ENCODE results near the gene R3HDM2. TPM values are rescaled to one million over a fixed set of nuclear protein-coding genes. Genes with fewer than 3 reads are reported as not detected.
"Not testable (repeated sequence)": the region's sequence is repeated elsewhere in the genome, so short reads cannot be mapped to it uniquely, and the experiment has no call there.

R3HDM2 gene
- total RNA-seq, 1 donor: 22.3 TPM

- TF ChIP-seq CTCF (IDR thresholded peaks at IDR 0.05; ENCODE audit: insufficient read depth, low read length): no peak
- peak; percentile 93 for DNase-seq (ENCODE audit: low read depth)
- no peak overlapping the region for H3K4me3 ChIP-seq (ENCODE audit: low read depth, low read length)
These were observed 150.4 kb downstream of the R3HDM2 start for GRCh38 chr12:57280211-57281062.

GRCh38 chr12:57278465-57279381 is 152.1 kb downstream of the R3HDM2 start:
- H3K4me3 ChIP-seq (ENCODE audit: low read depth, low read length): no peak overlapping the region
- DNase-seq (ENCODE audit: low read depth): no peak
- TF ChIP-seq CTCF (IDR thresholded peaks at IDR 0.05; ENCODE audit: insufficient read depth, low read length): no peak

- no peak overlapping the region for H3K4me3 ChIP-seq (ENCODE audit: low read depth, low read length)
- peak; percentile 56 for TF ChIP-seq CTCF (IDR thresholded peaks at IDR 0.05; ENCODE audit: insufficient read depth, low read length)
- DNase-seq (ENCODE audit: low read depth): peak; percentile 40
These were observed 153.8 kb downstream of the R3HDM2 start for GRCh38 chr12:57276935-57277563.

- not testable (repeated sequence) for H3K4me3 ChIP-seq (ENCODE audit: low read depth, low read length); DNase-seq (ENCODE audit: low read depth)
These were observed 154.6 kb downstream of the R3HDM2 start for GRCh38 chr12:57276233-57276632.

- no peak for TF ChIP-seq CTCF (IDR thresholded peaks at IDR 0.05; ENCODE audit: insufficient read depth, low read length)
- no peak for DNase-seq (ENCODE audit: low read depth)
- no peak overlapping the region for H3K4me3 ChIP-seq (ENCODE audit: low read depth, low read length)
These were observed 157.3 kb downstream of the R3HDM2 start for GRCh38 chr12:57273516-57273915.

- H3K4me3 ChIP-seq (ENCODE audit: low read depth, low read length): no peak overlapping the region
- TF ChIP-seq CTCF (IDR thresholded peaks at IDR 0.05; ENCODE audit: insufficient read depth, low read length): no peak
- no peak for DNase-seq (ENCODE audit: low read depth)
These were observed 158.3 kb downstream of the R3HDM2 start for GRCh38 chr12:57272337-57273151.
